Measurements from ENCODE around the gene SLC6A5. TPM values are rescaled to one million over a fixed set of nuclear protein-coding genes. Genes with fewer than 3 reads are reported as not detected.

Gene SLC6A5
- total RNA-seq, 1 experiment from 2014 or later = not detected

GRCh38 chr11:20647976-20648565 is 48.7 kb downstream of the SLC6A5 start:
- H3K27me3 ChIP-seq (replicated peaks) = 0 out of 2 replicates have a peak, but pooled peaks cover 4% of the 10 kb centered on the region

GRCh38 chr11:20652150-20652806 is 52.9 kb downstream of the SLC6A5 start:
- 0 out of 2 replicates have a peak, but pooled peaks cover 4% of the 10 kb centered on the region for H3K27me3 ChIP-seq (replicated peaks)
- H3K4me3 ChIP-seq = no peak overlapping the region
- H3K36me3 ChIP-seq = no peaks in the 10 kb centered on the region
- no peaks in the 10 kb centered on the region for H3K9me3 ChIP-seq (replicated peaks)
- no peak overlapping the region for H3K27ac ChIP-seq
- DNase-seq (ENCODE audit: low read depth in 1 of 2, low spot score in 2 of 2) = no peak
- no peaks in the 10 kb centered on the region for H3K4me1 ChIP-seq (replicated peaks)

More at GRCh38 chr11:20647976-20648565, 48.7 kb downstream of the SLC6A5 start:
- no peaks in the 10 kb centered on the region for H3K9me3 ChIP-seq (replicated peaks)
- no peak overlapping the region for H3K27ac ChIP-seq
- no peaks in the 10 kb centered on the region for H3K4me1 ChIP-seq (replicated peaks)
- DNase-seq (ENCODE audit: low read depth in 1 of 2, low spot score in 2 of 2) = peak in 1 of 2 experiments; percentile 33
- H3K36me3 ChIP-seq = no peaks in the 10 kb centered on the region
- H3K4me3 ChIP-seq = no peak overlapping the region

GRCh38 chr11:20654038-20654437 is 54.6 kb downstream of the SLC6A5 start:
- Histone ChIP-seq H3K4me3 (no peak overlapping the region), H3K4me1 (replicated peaks) (no peaks in the 10 kb centered on the region), H3K36me3 (no peaks in the 10 kb centered on the region), H3K9me3 (replicated peaks) (no peaks in the 10 kb centered on the region), H3K27me3 (replicated peaks) (no peaks in the 10 kb centered on the region), H3K27ac (no peak overlapping the region)
- no peak for DNase-seq (ENCODE audit: low read depth in 1 of 2, low spot score in 2 of 2)

GRCh38 chr11:20656901-20657300 is 57.5 kb downstream of the SLC6A5 start:
- Histone ChIP-seq H3K36me3 (no peaks in the 10 kb centered on the region), H3K27ac (no peak overlapping the region), H3K4me3 (no peak overlapping the region), H3K4me1 (replicated peaks) (no peaks in the 10 kb centered on the region), H3K27me3 (replicated peaks) (no peaks in the 10 kb centered on the region), H3K9me3 (replicated peaks) (no peaks in the 10 kb centered on the region)
- no peak for DNase-seq (ENCODE audit: low read depth in 1 of 2, low spot score in 2 of 2)

GRCh38 chr11:20658135-20658534 is 58.7 kb downstream of the SLC6A5 start:
- Histone ChIP-seq H3K27ac (no peak overlapping the region), H3K36me3 (no peaks in the 10 kb centered on the region), H3K9me3 (replicated peaks) (no peaks in the 10 kb centered on the region), H3K27me3 (replicated peaks) (no peaks in the 10 kb centered on the region), H3K4me3 (no peak overlapping the region), H3K4me1 (replicated peaks) (no peaks in the 10 kb centered on the region)
- no peak for DNase-seq (ENCODE audit: low read depth in 1 of 2, low spot score in 2 of 2)

GRCh38 chr11:20661445-20661844 is 62.0 kb downstream of the SLC6A5 start:
- Histone ChIP-seq H3K27ac (no peak overlapping the region), H3K27me3 (replicated peaks) (no peaks in the 10 kb centered on the region), H3K36me3 (no peaks in the 10 kb centered on the region), H3K9me3 (replicated peaks) (no peaks in the 10 kb centered on the region), H3K4me1 (replicated peaks) (no peaks in the 10 kb centered on the region), H3K4me3 (no peak overlapping the region)
- DNase-seq (ENCODE audit: low read depth in 1 of 2, low spot score in 2 of 2) = no peak

GRCh38 chr11:20661850-20662249 is 62.4 kb downstream of the SLC6A5 start:
- no peak overlapping the region for H3K27ac ChIP-seq
- no peaks in the 10 kb centered on the region for H3K9me3 ChIP-seq (replicated peaks)
- H3K36me3 ChIP-seq = no peaks in the 10 kb centered on the region
- no peaks in the 10 kb centered on the region for H3K4me1 ChIP-seq (replicated peaks)
- no peaks in the 10 kb centered on the region for H3K27me3 ChIP-seq (replicated peaks)
- DNase-seq (ENCODE audit: low read depth in 1 of 2, low spot score in 2 of 2) = no peak
- no peak overlapping the region for H3K4me3 ChIP-seq

GRCh38 chr11:20668131-20668809 is 68.9 kb downstream of the SLC6A5 start:
- peaks cover 37% of the 10 kb centered on the region for H3K27me3 ChIP-seq (replicated peaks)
- no peak overlapping the region for H3K27ac ChIP-seq
- H3K4me1 ChIP-seq (replicated peaks) = no peaks in the 10 kb centered on the region
- H3K36me3 ChIP-seq = no peaks in the 10 kb centered on the region
- DNase-seq (ENCODE audit: low read depth in 1 of 2, low spot score in 2 of 2) = no peak
- H3K9me3 ChIP-seq (replicated peaks) = no peaks in the 10 kb centered on the region
- no peak overlapping the region for H3K4me3 ChIP-seq

- no peak for DNase-seq (ENCODE audit: low read depth in 1 of 2, low spot score in 2 of 2)
- H3K4me3 ChIP-seq = no peak within 1 kb of the TSS
- no peaks in the 10 kb centered on the region for H3K9me3 ChIP-seq (replicated peaks)
- no peak within 1 kb of the TSS for H3K27ac ChIP-seq
- no peaks in the 10 kb centered on the region for H3K36me3 ChIP-seq
- peaks cover 37% of the 10 kb centered on the region for H3K27me3 ChIP-seq (replicated peaks)
- no peaks in the 10 kb centered on the region for H3K4me1 ChIP-seq (replicated peaks)
Measured at GRCh38 chr11:20668844-20669819, 69.7 kb downstream of the SLC6A5 start, which contains the start of gene NELL1. Gene NELL1, plus strand, starts transcription at chr11:20669586.

GRCh38 chr11:20669820-20670684 is 70.6 kb downstream of the SLC6A5 start:
- Histone ChIP-seq H3K4me3 (no peak overlapping the region), H3K27ac (no peak overlapping the region), H3K27me3 (replicated peaks) (peaks cover 37% of the 10 kb centered on the region), H3K4me1 (replicated peaks) (no peaks in the 10 kb centered on the region), H3K9me3 (replicated peaks) (no peaks in the 10 kb centered on the region), H3K36me3 (no peaks in the 10 kb centered on the region)
- DNase-seq (ENCODE audit: low read depth in 1 of 2, low spot score in 2 of 2) = no peak

- Histone ChIP-seq H3K27ac (no peak overlapping the region), H3K36me3 (no peaks in the 10 kb centered on the region), H3K27me3 (replicated peaks) (peaks cover 37% of the 10 kb centered on the region), H3K4me1 (replicated peaks) (no peaks in the 10 kb centered on the region), H3K9me3 (replicated peaks) (no peaks in the 10 kb centered on the region), H3K4me3 (no peak overlapping the region)
- no peak for DNase-seq (ENCODE audit: low read depth in 1 of 2, low spot score in 2 of 2)
Measured at GRCh38 chr11:20670932-20671403, 71.6 kb downstream of the SLC6A5 start.

- Histone ChIP-seq H3K4me3 (no peak overlapping the region), H3K4me1 (replicated peaks) (no peaks in the 10 kb centered on the region), H3K9me3 (replicated peaks) (no peaks in the 10 kb centered on the region), H3K27ac (no peak overlapping the region), H3K36me3 (no peaks in the 10 kb centered on the region), H3K27me3 (replicated peaks) (peaks cover 37% of the 10 kb centered on the region)
- DNase-seq (ENCODE audit: low read depth in 1 of 2, low spot score in 2 of 2) = no peak
Measured at GRCh38 chr11:20671856-20672546, 72.6 kb downstream of the SLC6A5 start.

Measured in SJSA1 (cell line).